ENCODE data around the gene PELI1. TPM values are rescaled to one million over a fixed set of nuclear protein-coding genes. Genes with fewer than 3 reads are reported as not detected.

Gene PELI1
- total RNA-seq, 1 experiment from 2014 or later = 61.0 TPM

DNA sequence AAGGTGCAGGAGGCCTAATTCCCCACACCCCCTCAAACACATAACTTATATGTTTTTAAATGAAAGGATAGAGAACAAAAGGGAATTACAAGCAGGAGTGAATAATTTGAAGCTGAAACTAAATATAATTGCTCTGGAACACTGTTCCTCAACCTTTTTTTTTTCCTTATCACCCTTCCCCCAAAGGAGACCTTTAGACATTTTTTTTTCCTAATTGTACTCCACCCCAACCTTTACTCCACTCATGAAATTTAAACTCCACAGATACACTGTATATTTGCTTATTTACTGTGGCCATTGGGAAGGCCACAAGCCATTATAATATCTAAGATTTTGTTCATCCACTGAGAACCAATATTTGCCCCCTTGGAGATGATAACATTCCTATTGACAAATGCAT, 45.4 kb upstream of the PELI1 start:
- H3T11ph ChIP-seq (ENCODE audit: low read length) = no peak overlapping the region
- H3K9ac ChIP-seq (ENCODE audit: extremely low read depth, insufficient read length, low read length) = no peak overlapping the region
- no peaks in the 10 kb centered on the region for H3K23me2 ChIP-seq (ENCODE audit: insufficient read length, low read depth, low read length, poor library complexity, severe bottlenecking)
- no peak overlapping the region for H2AFZ ChIP-seq (ENCODE audit: low read length)
- H3K9me3 ChIP-seq (ENCODE audit: control insufficient read depth, low read depth, low read length) = no peaks in the 10 kb centered on the region
- H2AK5ac ChIP-seq (ENCODE audit: insufficient read length, low read length) = no peak overlapping the region
- H2BK12ac ChIP-seq (ENCODE audit: insufficient read length, low read depth, low read length) = no peak overlapping the region
- no peaks in the 10 kb centered on the region for H3K79me2 ChIP-seq (ENCODE audit: insufficient read depth, low read length)
- Mint-ChIP-seq H3K4me1 (peaks cover 47 to 54% of the 10 kb centered on the region in 2 experiments), H3K36me3 (ENCODE audit: insufficient read depth in 1 of 3, low read depth in 3 of 3) (no peaks in the 10 kb centered on the region; a peak in 1 of 7 replicates), H3K27me3 (ENCODE audit: low read depth) (no peaks in the 10 kb centered on the region), H3K9me3 (no peaks in the 10 kb centered on the region), H3K4me3 (no peak overlapping the region), H3K27ac (peak overlapping the region in 1 of 3 experiments; percentile 79; a peak in 1 of 7 replicates)
- H3K79me1 ChIP-seq (ENCODE audit: insufficient read depth, low read depth, low read length, poor library complexity, severe bottlenecking) = no peaks in the 10 kb centered on the region
- H3K27me3 ChIP-seq (ENCODE audit: insufficient read depth, low read length) = no peaks in the 10 kb centered on the region
- no peak overlapping the region for H2BK5ac ChIP-seq (ENCODE audit: insufficient read length, low read length)
- no peak overlapping the region for H3K23ac ChIP-seq (ENCODE audit: insufficient read length, low read depth, low read length)
- TF ChIP-seq, protein P1, sequence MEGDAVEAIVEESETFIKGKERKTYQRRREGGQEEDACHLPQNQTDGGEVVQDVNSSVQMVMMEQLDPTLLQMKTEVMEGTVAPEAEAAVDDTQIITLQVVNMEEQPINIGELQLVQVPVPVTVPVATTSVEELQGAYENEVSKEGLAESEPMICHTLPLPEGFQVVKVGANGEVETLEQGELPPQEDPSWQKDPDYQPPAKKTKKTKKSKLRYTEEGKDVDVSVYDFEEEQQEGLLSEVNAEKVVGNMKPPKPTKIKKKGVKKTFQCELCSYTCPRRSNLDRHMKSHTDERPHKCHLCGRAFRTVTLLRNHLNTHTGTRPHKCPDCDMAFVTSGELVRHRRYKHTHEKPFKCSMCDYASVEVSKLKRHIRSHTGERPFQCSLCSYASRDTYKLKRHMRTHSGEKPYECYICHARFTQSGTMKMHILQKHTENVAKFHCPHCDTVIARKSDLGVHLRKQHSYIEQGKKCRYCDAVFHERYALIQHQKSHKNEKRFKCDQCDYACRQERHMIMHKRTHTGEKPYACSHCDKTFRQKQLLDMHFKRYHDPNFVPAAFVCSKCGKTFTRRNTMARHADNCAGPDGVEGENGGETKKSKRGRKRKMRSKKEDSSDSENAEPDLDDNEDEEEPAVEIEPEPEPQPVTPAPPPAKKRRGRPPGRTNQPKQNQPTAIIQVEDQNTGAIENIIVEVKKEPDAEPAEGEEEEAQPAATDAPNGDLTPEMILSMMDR (conservative IDR thresholded peaks at IDR 0.05) = no peak
- no peak overlapping the region for H3K14ac ChIP-seq (ENCODE audit: insufficient read depth, low read length)
- H4K8ac ChIP-seq (replicated peaks; ENCODE audit: insufficient read length, low read depth, low read length) = no peak overlapping the region
- H4K20me1 ChIP-seq (ENCODE audit: control insufficient read depth, insufficient read depth, insufficient read length) = no peaks in the 10 kb centered on the region
- no peak overlapping the region for H3K56ac ChIP-seq (ENCODE audit: insufficient read length, low read depth, low read length)
- no peak overlapping the region for H3K18ac ChIP-seq (ENCODE audit: insufficient read length, low read depth, low read length)
- no peak overlapping the region for H3K27ac ChIP-seq (ENCODE audit: insufficient read length, low read depth, low read length)
- no peak overlapping the region for H2BK20ac ChIP-seq (ENCODE audit: low read depth, low read length, poor library complexity, severe bottlenecking)
- H3K4me2 ChIP-seq (ENCODE audit: insufficient read depth, insufficient read length, low read length) = no peak overlapping the region
- H3K4ac ChIP-seq (ENCODE audit: low read depth, low read length) = no peak overlapping the region
- no peak for DNase-seq
- H2BK120ac ChIP-seq (ENCODE audit: low read depth, low read length, poor library complexity, severe bottlenecking) = no peak overlapping the region
- H4K5ac ChIP-seq (ENCODE audit: insufficient read length, low read depth, low read length) = no peak overlapping the region
- no peak overlapping the region for H4K91ac ChIP-seq (ENCODE audit: insufficient read length, low read depth, low read length)
- H3K4me1 ChIP-seq (ENCODE audit: insufficient read depth, low read length) = peaks cover 3% of the 10 kb centered on the region
- no peak overlapping the region; the same call in 1 of the 2 replicates for H2BK15ac ChIP-seq (ENCODE audit: low read depth, low read length)

Data from H9 (cell line).